Stimulated activated naive CD8-positive, alpha-beta T cell treated with anti-CD3 and anti-CD28 coated beads, Interleukin-15, amount 100 ng/mL, for 72 hours (primary cell): Measurements from ENCODE around the gene POLK.
A peak's percentile ranks its signal among the peaks of the same experiment; 100 is the strongest.
"Not testable (repeated sequence)": the region's sequence is repeated elsewhere in the genome, so short reads cannot be mapped to it uniquely, and the experiment has no call there.

Source experiments
- ATAC-seq: fragments of 150-1000 bp; cut with Tn5 transposase; 2 replicates; pipeline ENCODE4 v1.10.0; 2021; ENCODE audit warnings: mild to moderate bottlenecking, moderate library complexity
- DNase-seq, 2 donors: peaks; one replicate each; pipeline ENCODE4 v3.0.0; 2021 to 2022
- H3K27ac Mint-ChIP-seq, 2 donors: one replicate each; pipeline ENCODE4 v1.8.0; 2022; ENCODE audit warnings: mild to moderate bottlenecking in 2 of 2, mixed read lengths in 2 of 2, moderate library complexity in 2 of 2
- H3K27me3 Mint-ChIP-seq: one replicate; pipeline ENCODE4 v1.8.0; 2022; ENCODE audit warnings: mixed read lengths
- H3K4me1 Mint-ChIP-seq: one replicate; pipeline ENCODE4 v1.8.0; 2022; ENCODE audit warnings: mild to moderate bottlenecking, mixed read lengths
- H3K4me3 Mint-ChIP-seq, 2 donors: one replicate each; pipeline ENCODE4 v1.8.0; 2022; ENCODE audit warnings: mild to moderate bottlenecking in 2 of 2, mixed read lengths in 2 of 2, moderate library complexity in 1 of 2
- H3K9me3 Mint-ChIP-seq, 2 donors: one replicate each; pipeline ENCODE4 v1.8.0; 2022; ENCODE audit warnings: mixed read lengths in 2 of 2

The POLK gene

GRCh38 chr5:75498208-75498777 is 13.4 kb upstream of the POLK start:
- DNase-seq (no peak), ATAC-seq (no peak)
- H3K4me3 Mint-ChIP-seq, result no peak overlapping the region
- H3K9me3 Mint-ChIP-seq, result peaks cover 0 to 7% of the 10 kb centered on the region in 2 donors
- no peak overlapping the region for H3K27ac Mint-ChIP-seq
- no peaks in the 10 kb centered on the region for H3K27me3 Mint-ChIP-seq
- H3K4me1 Mint-ChIP-seq, result peaks cover 25% of the 10 kb centered on the region

- not testable (repeated sequence) for H3K27ac Mint-ChIP-seq, H3K9me3 Mint-ChIP-seq, ATAC-seq, H3K27me3 Mint-ChIP-seq, H3K4me3 Mint-ChIP-seq, DNase-seq
- H3K4me1 Mint-ChIP-seq, result peaks cover 25% of the 10 kb centered on the region
These were observed 12.8 kb upstream of the POLK start for GRCh38 chr5:75498875-75499274.

GRCh38 chr5:75505112-75505511 is 6.6 kb upstream of the POLK start:
- H3K9me3 Mint-ChIP-seq, DNase-seq, H3K27ac Mint-ChIP-seq, H3K27me3 Mint-ChIP-seq, H3K4me3 Mint-ChIP-seq, ATAC-seq: not testable (repeated sequence)
- peaks cover 34% of the 10 kb centered on the region for H3K4me1 Mint-ChIP-seq

DNA sequence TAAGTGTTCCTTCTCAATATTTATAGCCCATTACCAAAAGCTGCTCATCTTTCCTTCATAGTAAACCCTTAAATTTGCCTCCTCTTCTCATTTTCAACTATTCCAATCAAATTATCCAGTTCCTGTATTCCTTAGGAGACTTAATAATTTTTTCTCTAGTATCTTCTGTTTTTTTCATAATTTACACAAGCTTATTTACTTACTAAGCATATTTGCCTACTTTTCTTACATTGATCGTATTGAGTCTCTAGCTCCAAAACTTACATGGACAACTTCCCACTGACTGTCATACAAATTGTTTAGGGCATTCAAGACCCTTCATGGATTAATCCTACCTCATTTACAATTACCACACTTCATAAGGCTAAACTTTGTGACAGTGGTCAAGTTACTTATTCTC is 3.9 kb upstream of the POLK start:
- H3K27me3 Mint-ChIP-seq, result no peaks in the 10 kb centered on the region
- peaks cover 34% of the 10 kb centered on the region for H3K4me1 Mint-ChIP-seq

GRCh38 chr5:75509546-75509945 is 2.1 kb upstream of the POLK start:
- Mint-ChIP-seq H3K27ac (no peak overlapping the region), H3K9me3 (no peaks in the 10 kb centered on the region), H3K4me3 (peak overlapping the region; percentile 82 to 88), H3K4me1 (peaks cover 40% of the 10 kb centered on the region), H3K27me3 (no peaks in the 10 kb centered on the region)
- no peak for DNase-seq
- ATAC-seq, result no peak

More for the DNA sequence above, 3.9 kb upstream of the POLK start:
- Mint-ChIP-seq H3K27ac (no peak overlapping the region), H3K4me3 (no peak overlapping the region), H3K9me3 (no peaks in the 10 kb centered on the region)
- DNase-seq (no peak), ATAC-seq (no peak)

DNA sequence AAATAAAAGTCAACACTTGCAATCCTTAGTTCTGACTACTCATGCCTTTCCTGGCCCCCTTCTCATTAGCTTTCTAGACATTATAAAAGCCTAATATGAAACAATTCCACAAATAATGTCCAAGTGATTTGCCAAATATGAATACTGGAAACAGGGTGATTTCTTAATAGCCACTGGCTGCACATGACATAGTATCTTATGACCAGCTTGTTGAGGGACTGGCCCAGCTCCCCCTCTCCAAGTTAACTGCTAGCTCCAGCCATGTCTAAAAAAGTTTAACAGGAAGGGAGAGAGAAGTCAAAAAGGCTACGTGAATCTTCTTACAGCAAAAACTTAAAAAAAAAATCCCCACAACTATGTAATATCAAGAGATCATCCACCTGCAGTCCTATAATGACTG is 1.7 kb upstream of the POLK start:
- DNase-seq (no peak), ATAC-seq (no peak)
- Mint-ChIP-seq H3K27me3 (no peaks in the 10 kb centered on the region), H3K9me3 (no peaks in the 10 kb centered on the region), H3K27ac (peak overlapping the region in 1 of 2 donors; percentile 73), H3K4me3 (peak overlapping the region; percentile 82 to 88), H3K4me1 (peaks cover 40% of the 10 kb centered on the region)

GRCh38 chr5:75510417-75510835 is 1.3 kb upstream of the POLK start:
- ATAC-seq (no peak), DNase-seq (no peak)
- no peaks in the 10 kb centered on the region for H3K9me3 Mint-ChIP-seq
- peak overlapping the region; percentile 82 to 88 for H3K4me3 Mint-ChIP-seq
- H3K27me3 Mint-ChIP-seq, result no peaks in the 10 kb centered on the region
- H3K27ac Mint-ChIP-seq, result peak overlapping the region; percentile 70 to 92
- H3K4me1 Mint-ChIP-seq, result peaks cover 43% of the 10 kb centered on the region

DNA sequence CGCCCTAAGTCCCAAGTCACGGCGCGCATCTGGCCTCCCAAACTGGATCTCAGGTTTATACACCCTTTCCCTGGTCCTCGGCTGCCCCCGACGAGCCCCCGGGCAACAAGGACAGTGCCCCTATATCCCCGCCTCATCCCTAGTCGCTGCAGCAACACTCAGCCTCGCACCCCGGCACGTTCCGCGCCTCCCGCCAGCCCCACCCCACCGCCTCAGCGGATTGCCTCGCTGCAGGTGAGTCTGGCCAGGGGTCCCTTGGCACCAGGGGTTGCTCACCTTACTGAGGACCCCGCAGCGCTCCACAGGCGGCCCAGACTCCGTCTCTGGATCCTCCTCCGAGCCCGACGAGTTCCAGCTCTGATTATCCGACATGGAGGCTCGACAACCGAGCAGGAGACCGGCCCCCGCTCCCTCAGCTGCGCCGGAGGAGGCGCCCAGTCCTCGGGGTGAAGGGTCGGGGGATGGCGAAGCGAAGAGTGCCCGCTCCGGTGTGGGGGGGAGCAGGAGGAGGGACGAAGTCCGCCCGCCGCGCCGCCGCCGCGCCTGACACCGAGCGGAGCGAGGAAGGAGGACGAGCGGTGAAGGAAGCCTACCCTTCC is 756 bp upstream of the POLK start:
- ATAC-seq, result peak; percentile 58
- Mint-ChIP-seq H3K27ac (peak overlapping the region; percentile 92 to 95), H3K4me1 (peaks cover 47% of the 10 kb centered on the region), H3K4me3 (peak overlapping the region; percentile 82 to 88), H3K27me3 (no peaks in the 10 kb centered on the region), H3K9me3 (no peaks in the 10 kb centered on the region)
- DNase-seq, result peak in 1 of 2 donors; percentile 67

DNA sequence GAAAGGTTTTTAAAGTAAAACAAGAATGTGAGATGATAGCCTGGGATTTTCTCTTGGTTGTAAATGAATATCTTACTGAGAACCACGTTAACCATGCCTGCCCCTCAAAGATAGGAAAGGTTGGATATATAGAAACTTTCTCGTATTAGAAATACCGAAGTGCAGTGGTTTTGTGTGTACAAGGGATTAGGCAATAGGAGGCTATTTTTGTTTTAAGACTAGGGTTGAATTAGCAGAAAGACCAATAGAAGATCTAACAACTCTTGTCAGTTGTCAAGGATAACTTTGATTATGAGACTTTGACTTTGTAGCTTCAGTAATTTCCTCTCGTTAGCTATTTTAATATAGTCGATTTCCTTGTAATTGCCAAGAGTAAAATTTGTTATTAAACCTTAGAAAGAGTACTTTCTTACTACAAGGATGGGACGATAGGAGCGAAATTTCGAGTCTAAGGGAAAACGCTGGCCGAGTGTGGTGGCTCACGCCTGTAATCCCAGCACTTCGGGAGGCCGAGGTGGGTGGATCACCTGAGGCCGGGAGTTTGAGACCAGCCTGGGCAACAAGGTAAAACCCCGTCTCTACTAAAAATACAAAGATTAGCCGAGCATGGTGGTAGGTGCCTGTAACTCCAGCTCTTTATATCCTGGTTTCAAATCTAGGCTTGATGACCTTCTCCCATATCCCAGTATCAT is 838 bp downstream of the POLK start:
- H3K27ac Mint-ChIP-seq, result peak overlapping the region; percentile 59 to 95
- no peak for DNase-seq
- ATAC-seq, result no peak
- peaks cover 54% of the 10 kb centered on the region for H3K4me1 Mint-ChIP-seq
- peak overlapping the region; percentile 82 to 88 for H3K4me3 Mint-ChIP-seq
- no peaks in the 10 kb centered on the region for H3K9me3 Mint-ChIP-seq
- H3K27me3 Mint-ChIP-seq, result no peaks in the 10 kb centered on the region

DNA sequence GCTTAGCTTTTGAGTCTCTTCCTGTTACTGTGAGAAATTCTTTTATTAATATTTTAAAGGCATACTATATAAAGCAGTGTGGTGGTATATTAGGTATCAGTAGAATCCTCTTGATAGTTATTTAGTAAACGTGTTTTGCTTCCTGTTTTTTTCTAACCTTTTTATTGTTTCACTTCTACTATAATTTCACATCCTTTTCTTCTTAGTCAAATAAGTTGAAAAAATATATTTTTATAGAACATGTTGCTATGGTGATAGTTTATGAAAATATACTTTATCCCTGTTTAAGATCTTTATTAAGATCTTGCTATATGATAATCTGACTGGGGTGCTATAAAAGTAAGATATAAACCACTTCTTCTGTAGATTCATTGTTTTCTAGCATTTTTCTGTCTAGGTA is 2.1 kb downstream of the POLK start:
- ATAC-seq (no peak), DNase-seq (no peak)
- no peaks in the 10 kb centered on the region for H3K27me3 Mint-ChIP-seq
- peak overlapping the region in 1 of 2 donors; percentile 82 for H3K4me3 Mint-ChIP-seq
- H3K4me1 Mint-ChIP-seq, result peaks cover 54% of the 10 kb centered on the region
- no peak overlapping the region for H3K27ac Mint-ChIP-seq
- no peaks in the 10 kb centered on the region for H3K9me3 Mint-ChIP-seq

GRCh38 chr5:75514323-75514722 is 2.6 kb downstream of the POLK start:
- peak overlapping the region in 1 of 2 donors; percentile 82 for H3K4me3 Mint-ChIP-seq
- H3K27ac Mint-ChIP-seq, result no peak overlapping the region
- H3K27me3 Mint-ChIP-seq, result no peaks in the 10 kb centered on the region
- ATAC-seq (no peak), DNase-seq (no peak)
- peaks cover 0 to 3% of the 10 kb centered on the region in 2 donors for H3K9me3 Mint-ChIP-seq
- H3K4me1 Mint-ChIP-seq, result peaks cover 57% of the 10 kb centered on the region

- no peak overlapping the region for H3K27ac Mint-ChIP-seq
- peaks cover 5 to 19% of the 10 kb centered on the region in 2 donors for H3K9me3 Mint-ChIP-seq
- H3K4me1 Mint-ChIP-seq, result peaks cover 72% of the 10 kb centered on the region
- DNase-seq (no peak), ATAC-seq (no peak)
- no peaks in the 10 kb centered on the region for H3K27me3 Mint-ChIP-seq
- H3K4me3 Mint-ChIP-seq, result no peak overlapping the region
These were observed 8.1 kb downstream of the POLK start for GRCh38 chr5:75519761-75520160.

DNA sequence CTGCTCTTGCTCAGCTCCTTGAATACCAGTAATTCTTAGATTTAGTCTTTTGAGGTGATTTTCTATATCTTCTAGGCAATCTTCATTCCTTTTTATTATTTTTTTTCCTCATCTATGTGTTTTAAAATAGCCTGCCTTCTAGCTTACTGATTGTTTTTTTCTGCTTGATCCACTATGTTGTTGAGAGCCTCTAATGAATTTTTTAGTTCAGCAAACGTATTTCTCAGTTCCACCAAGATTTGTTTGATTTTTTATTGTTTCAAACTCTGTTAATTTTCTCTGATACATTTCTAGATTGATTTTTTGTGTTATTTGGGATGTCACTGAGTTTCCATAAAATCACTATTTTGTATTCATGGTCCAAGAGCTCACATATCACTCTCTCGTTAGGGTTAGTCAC is 9.5 kb downstream of the POLK start:
- Mint-ChIP-seq H3K27me3 (no peaks in the 10 kb centered on the region), H3K9me3 (peaks cover 5 to 19% of the 10 kb centered on the region in 2 donors), H3K27ac (no peak overlapping the region), H3K4me3 (no peak overlapping the region), H3K4me1 (peaks cover 77% of the 10 kb centered on the region)
- DNase-seq, result no peak
- no peak for ATAC-seq

GRCh38 chr5:75522025-75522424 is 10.3 kb downstream of the POLK start:
- ATAC-seq (no peak), DNase-seq (no peak)
- peaks cover 74% of the 10 kb centered on the region for H3K4me1 Mint-ChIP-seq
- H3K27ac Mint-ChIP-seq, result peak overlapping the region; percentile 35 to 90
- no peaks in the 10 kb centered on the region for H3K27me3 Mint-ChIP-seq
- no peak overlapping the region for H3K4me3 Mint-ChIP-seq
- peaks cover 5 to 19% of the 10 kb centered on the region in 2 donors for H3K9me3 Mint-ChIP-seq

DNA sequence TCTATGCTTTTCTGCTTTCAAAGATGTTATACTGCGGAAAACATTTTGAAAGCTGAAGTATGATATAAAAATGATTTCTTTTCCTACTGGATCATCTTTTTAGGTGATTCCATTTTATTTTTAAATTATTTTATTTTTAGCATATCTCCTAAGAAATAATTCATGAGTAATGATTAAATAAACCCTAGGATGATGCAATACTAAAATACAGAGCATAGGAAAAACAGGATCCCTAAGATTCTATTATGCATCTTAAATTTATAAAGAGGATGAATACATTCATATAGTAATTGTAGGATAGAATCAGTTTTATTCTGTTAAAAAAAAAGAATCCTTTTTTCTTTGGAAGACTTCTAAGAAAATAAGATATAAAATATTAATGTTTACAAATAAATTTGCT is 10.9 kb downstream of the POLK start:
- H3K9me3 Mint-ChIP-seq, result peaks cover 5 to 19% of the 10 kb centered on the region in 2 donors
- H3K4me3 Mint-ChIP-seq, result no peak overlapping the region
- ATAC-seq (no peak), DNase-seq (no peak)
- peaks cover 68% of the 10 kb centered on the region for H3K4me1 Mint-ChIP-seq
- H3K27ac Mint-ChIP-seq, result peak overlapping the region in 1 of 2 donors; percentile 90
- no peaks in the 10 kb centered on the region for H3K27me3 Mint-ChIP-seq

GRCh38 chr5:75523275-75523674 is 11.6 kb downstream of the POLK start:
- ATAC-seq (no peak), DNase-seq (no peak)
- Mint-ChIP-seq H3K27ac (no peak overlapping the region), H3K9me3 (peaks cover 5 to 19% of the 10 kb centered on the region in 2 donors), H3K4me1 (peaks cover 61% of the 10 kb centered on the region), H3K27me3 (no peaks in the 10 kb centered on the region), H3K4me3 (peak overlapping the region; percentile 30 to 46)
